GM12878 (cell line): ENCODE measurements around the gene TANK. TPM values are rescaled to one million over a fixed set of nuclear protein-coding genes. Genes with fewer than 3 reads are reported as not detected.

Experiments used
- ATAC-seq: fragments of 200-7000 bp; cut with Tn5 transposase; 3 replicates; pipeline ENCODE4 v1.9.1; 2020; ENCODE audit warnings: mild to moderate bottlenecking, moderate library complexity
- BruUV-seq: library from RNA; stranded (reverse); fragments of 400-500 nt; replicated peaks from 2 replicates; lab custom pipeline; 2021; lab: Mats Ljungman, UMichigan
- CTCF ChIA-PET: fragments of 300-600 bp; sonication (Branson Sonifier 250); formaldehyde crosslinking; extraction: SDS; loops from one replicate; lab custom pipeline; 2021; ENCODE audit warnings: inconsistent platforms; lab: Yijun Ruan, JAX
- POLR2A ChIA-PET: fragments of 350-600 bp; formaldehyde crosslinking; extraction: SDS; loops from one replicate; lab custom pipeline; 2021; ENCODE audit warnings: inconsistent platforms; lab: Charles Lee
- RAD21 ChIA-PET: fragments of 300-600 bp; sonication (Branson Sonifier 250); formaldehyde crosslinking; loops from one replicate; lab custom pipeline; 2023; ENCODE audit warnings: antibody characterized with exemption; ENCODE audit not compliant: unreplicated experiment; lab: Charles Lee
- SMC1A ChIA-PET: fragments of 300-600 bp; sonication (Branson Sonifier 250); formaldehyde crosslinking; loops from one replicate; lab custom pipeline; 2023; ENCODE audit not compliant: unreplicated experiment, uncharacterized antibody; lab: Charles Lee
- DNase-seq: peaks from one replicate; pipeline ENCODE4 v3.0.0-alpha.2; 2011; ENCODE audit warnings: low read depth, low spot score
- FAIRE-seq: peaks from 3 replicates; lab custom pipeline; 2011; peaks lifted over from hg19 to GRCh38; lab: Jason Lieb, UNC
- H2AFZ ChIP-seq: 2 replicates; pipeline ENCODE4 v1.6.0; 2011; ENCODE audit warnings: low read depth, low read length, control low read depth; ENCODE audit not compliant: control insufficient read depth
- H3K27ac ChIP-seq: 2 replicates; pipeline ENCODE4 v1.5.1; 2011; ENCODE audit warnings: control low read depth; ENCODE audit not compliant: control insufficient read depth, insufficient read depth
- H3K27me3 ChIP-seq, 2 experiments: replicated peaks in 1 of 2; 2 replicates each; pipeline versions ENCODE4 v1.6.0 to v1.6.1; 2011; ENCODE audit warnings: low read length in 1 of 2; ENCODE audit not compliant: control insufficient read depth in 2 of 2, insufficient read depth in 2 of 2
- H3K36me3 ChIP-seq, 2 experiments: 2 replicates each; pipeline ENCODE4 v1.5.1; 2011; ENCODE audit warnings: low read length in 1 of 2; ENCODE audit not compliant: control insufficient read depth in 2 of 2, insufficient read depth in 2 of 2
- H3K4me1 ChIP-seq: 2 replicates; pipeline ENCODE4 v1.6.1; 2011; ENCODE audit warnings: mild to moderate bottlenecking, low read length, moderate library complexity, mixed read lengths; ENCODE audit not compliant: control insufficient read depth, insufficient read depth
- H3K4me2 ChIP-seq: 2 replicates; pipeline ENCODE4 v1.6.0; 2011; ENCODE audit warnings: control low read depth; ENCODE audit not compliant: control insufficient read depth, insufficient read depth
- H3K4me3 ChIP-seq: fragments of 200-600 bp; sonication (generic); 2 replicates; pipeline ENCODE4 v1.5.1; 2016
- H3K79me2 ChIP-seq: 2 replicates; pipeline ENCODE4 v1.6.0; 2011; ENCODE audit warnings: low read length; ENCODE audit not compliant: control insufficient read depth, insufficient read depth
- H3K9ac ChIP-seq: 2 replicates; pipeline ENCODE4 v1.8.0; 2011; ENCODE audit warnings: low read length, control low read depth, mixed read lengths; ENCODE audit not compliant: control insufficient read depth, insufficient read depth
- H3K9me3 ChIP-seq: replicated peaks from 3 replicates; pipeline ENCODE4 v1.5.1; 2011; ENCODE audit warnings: mild to moderate bottlenecking, low read length; ENCODE audit not compliant: control insufficient read depth, insufficient read depth
- H4K20me1 ChIP-seq: 2 replicates; pipeline ENCODE4 v1.6.0; 2011; ENCODE audit not compliant: control insufficient read depth, insufficient read depth
- PRDM15 ChIP-seq: fragments of 450-650 bp; formaldehyde crosslinking; IDR thresholded peaks from 2 replicates; pipeline ENCODE4 v1.4.0; 2020; ENCODE audit warnings: mild to moderate bottlenecking, moderate library complexity
- SMC3 ChIP-seq: IDR thresholded peaks from 2 replicates; pipeline ENCODE4 v1.6.1; 2011; ENCODE audit warnings: low read length, improper control_type of control experiment, borderline replicate concordance
- WGBS: methylation state at CpG from one replicate; pipeline ENCODE4 v1.1.6; 2016; ENCODE audit warnings: low lambda C conversion rate; ENCODE audit not compliant: insufficient replicate concordance, insufficient coverage; ENCODE audit errors: missing lambda C conversion rate; 5-methylcytosine and 5-hydroxymethylcytosine counted together
- in situ Hi-C: fragments of 300-500 bp; cut with MboI; formaldehyde crosslinking; loops from 9 replicates; pipeline ENCODE4 v1.14.3; 2018; ENCODE audit warnings: mixed read lengths
- intact Hi-C: fragments of 100-400 bp; cut with micrococcal nuclease; formaldehyde crosslinking; loops from one replicate; pipeline ENCODE4 v1.14.2; 2022; ENCODE audit not compliant: unreplicated experiment
- polyA plus RNA-seq, 11 experiments: library from polyadenylated mRNA; depleted of rRNA in 4 of 11; unstranded in 6 of 11; stranded (reverse) in 5 of 11; fragments of >200 nt; fragmentation: Nextera tagmentation in 4 of 11; fragmentation: Illumina TruSeq in 1 of 11; extraction: Ambion mirVana in 4 of 11; extraction: Trizol in 1 of 11; gene quantifications; 1 replicate in 1 of 11; 2 replicates in 10 of 11; pipeline versions ENCODE4 v1.2.1 to v1.2.3, GENCODE V29; 2011 to 2016; ENCODE audit warnings: inconsistent platforms in 2 of 11, missing spikeins in 2 of 11, low read depth in 1 of 11
- total RNA-seq, 4 experiments: library from RNA; depleted of rRNA in 3 of 4; stranded (reverse); fragments of >200 nt in 3 of 4; fragmentation: Illumina TruSeq in 1 of 4; extraction: Trizol in 1 of 4; gene quantifications; 2 replicates each; pipeline versions ENCODE4 v1.2.1 to v1.2.3, GENCODE V29; 2013 to 2021

TANK gene
- total and polyA plus RNA-seq, 10 of the 15 experiments (the other 5 are each of a cell fraction or from before 2014, with no cell fraction given): 48.6 to 127 (median 103) TPM

GRCh38 chr2:161120775-161121174 is 39.5 kb upstream of the TANK start:
- Histone ChIP-seq H2AFZ (no peak overlapping the region), H3K4me3 (no peak overlapping the region), H3K4me1 (no peaks in the 10 kb centered on the region), H3K4me2 (no peak overlapping the region), H3K27ac (no peak overlapping the region), H4K20me1 (no peaks in the 10 kb centered on the region), H3K36me3 (no peaks in the 10 kb centered on the region), H3K9ac (no peak overlapping the region), H3K9me3 (no peaks in the 10 kb centered on the region), H3K79me2 (no peaks in the 10 kb centered on the region), H3K27me3 (no peaks in the 10 kb centered on the region)
- intact Hi-C loops: no loop called here
- DNase-seq (no peak), ATAC-seq (no peak), FAIRE-seq (no peak)
- ChIA-PET POLR2A (interaction anchor here (2.9 to 4.1 kb wide), 2 partner anchors 13 to 17 kb away, joined by 14 to 16 read pairs; no protein-coding TSS in a partner anchor), CTCF (interaction anchor here (1.7 to 8.1 kb wide), 2 partner anchors 13 to 15 kb away, joined by 3 to 68 read pairs; no protein-coding TSS in a partner anchor), RAD21 (interaction anchor here (0.7 kb wide), 1 partner anchor 19 kb away, joined by 3 read pairs; no protein-coding TSS in a partner anchor), SMC1A (interaction anchor here (1.0 to 9.4 kb wide), 5 partner anchors 12 to 45 kb away, joined by 3 to 79 read pairs (median 15); no protein-coding TSS in a partner anchor)
- BruUV-seq: no TSS peak
- in situ Hi-C loops: no loop called here
- WGBS: 91% methylated on average over 6 of the region's 6 CpGs
- no peak for TF ChIP-seq SMC3
- TF ChIP-seq PRDM15: no peak
